ENCODE results near the gene SURF1. TPM values are rescaled to one million over a fixed set of nuclear protein-coding genes. Genes with fewer than 3 reads are reported as not detected.

SURF1 gene
- total RNA-seq, 1 donor from 2014 or later = 36.2 TPM

DNA sequence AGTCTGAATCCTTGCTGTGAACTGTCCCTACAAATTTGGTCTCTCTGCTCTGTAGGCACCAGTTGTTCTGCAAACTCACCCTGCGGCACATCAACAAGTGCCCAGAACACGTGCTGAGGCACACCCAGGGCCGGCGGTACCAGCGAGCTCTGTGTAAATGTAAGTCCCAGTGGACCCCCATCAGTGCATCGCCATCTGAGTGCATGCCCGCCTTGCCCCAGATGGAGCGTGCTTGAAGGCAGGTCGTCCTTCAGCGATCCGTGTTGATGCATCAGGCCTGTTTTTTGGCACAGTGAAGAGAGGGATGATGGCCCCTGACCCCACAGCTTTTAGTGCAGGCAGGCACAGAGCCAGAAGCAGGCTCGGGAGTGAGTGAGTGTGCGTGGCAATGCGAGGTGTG, 1.4 kb upstream of the SURF1 start:
- TF ChIP-seq, protein P1, sequence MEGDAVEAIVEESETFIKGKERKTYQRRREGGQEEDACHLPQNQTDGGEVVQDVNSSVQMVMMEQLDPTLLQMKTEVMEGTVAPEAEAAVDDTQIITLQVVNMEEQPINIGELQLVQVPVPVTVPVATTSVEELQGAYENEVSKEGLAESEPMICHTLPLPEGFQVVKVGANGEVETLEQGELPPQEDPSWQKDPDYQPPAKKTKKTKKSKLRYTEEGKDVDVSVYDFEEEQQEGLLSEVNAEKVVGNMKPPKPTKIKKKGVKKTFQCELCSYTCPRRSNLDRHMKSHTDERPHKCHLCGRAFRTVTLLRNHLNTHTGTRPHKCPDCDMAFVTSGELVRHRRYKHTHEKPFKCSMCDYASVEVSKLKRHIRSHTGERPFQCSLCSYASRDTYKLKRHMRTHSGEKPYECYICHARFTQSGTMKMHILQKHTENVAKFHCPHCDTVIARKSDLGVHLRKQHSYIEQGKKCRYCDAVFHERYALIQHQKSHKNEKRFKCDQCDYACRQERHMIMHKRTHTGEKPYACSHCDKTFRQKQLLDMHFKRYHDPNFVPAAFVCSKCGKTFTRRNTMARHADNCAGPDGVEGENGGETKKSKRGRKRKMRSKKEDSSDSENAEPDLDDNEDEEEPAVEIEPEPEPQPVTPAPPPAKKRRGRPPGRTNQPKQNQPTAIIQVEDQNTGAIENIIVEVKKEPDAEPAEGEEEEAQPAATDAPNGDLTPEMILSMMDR (IDR thresholded peaks at IDR 0.05) = no peak
- Mint-ChIP-seq H3K4me1 (ENCODE audit: unreplicated experiment) (peaks cover 31% of the 10 kb centered on the region), H3K36me3 (ENCODE audit: unreplicated experiment) (peaks cover 15% of the 10 kb centered on the region), H3K9me3 (ENCODE audit: unreplicated experiment) (no peaks in the 10 kb centered on the region), H3K27me3 (ENCODE audit: unreplicated experiment) (no peaks in the 10 kb centered on the region), H3K4me3 (ENCODE audit: unreplicated experiment) (peak overlapping the region; percentile 75), H3K27ac (ENCODE audit: unreplicated experiment) (peak overlapping the region; percentile 57)
- DNase-seq (ENCODE audit: extremely low spot score, unreplicated experiment) = no peak

DNA sequence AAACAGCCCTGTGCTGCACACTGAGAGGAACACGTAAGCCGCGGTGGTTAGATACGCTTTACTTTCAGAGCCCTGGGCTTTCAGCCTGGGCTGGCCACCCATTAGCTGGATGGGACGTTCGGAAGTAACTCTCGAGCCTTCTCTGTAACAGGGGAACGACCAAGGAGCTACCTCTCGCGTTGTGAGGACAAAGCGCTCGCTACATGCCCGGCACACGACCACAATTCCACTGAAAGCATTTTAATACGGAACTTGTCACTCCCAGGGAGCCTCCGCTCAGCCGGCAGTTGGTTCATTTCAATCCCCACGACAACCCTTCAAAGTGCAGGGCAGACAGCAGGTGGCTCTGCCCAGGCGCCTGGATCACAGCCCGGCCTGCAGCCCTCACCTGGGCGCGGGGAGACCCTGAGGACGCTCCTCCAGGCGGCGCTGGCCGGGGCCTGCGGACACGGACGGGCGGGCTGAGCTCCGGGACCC, 368 bp downstream of the SURF1 start:
- Mint-ChIP-seq H3K27me3 (ENCODE audit: unreplicated experiment) (no peaks in the 10 kb centered on the region), H3K9me3 (ENCODE audit: unreplicated experiment) (no peaks in the 10 kb centered on the region), H3K4me3 (ENCODE audit: unreplicated experiment) (peak overlapping the region; percentile 85), H3K4me1 (ENCODE audit: unreplicated experiment) (peaks cover 29% of the 10 kb centered on the region), H3K36me3 (ENCODE audit: unreplicated experiment) (peaks cover 16% of the 10 kb centered on the region), H3K27ac (ENCODE audit: unreplicated experiment) (peak overlapping the region; percentile 78)
- DNase-seq (ENCODE audit: extremely low spot score, unreplicated experiment) = no peak
- TF ChIP-seq, protein P1 (IDR thresholded peaks at IDR 0.05) = no peak

- no peaks in the 10 kb centered on the region for H3K27me3 Mint-ChIP-seq (ENCODE audit: unreplicated experiment)
- H3K36me3 Mint-ChIP-seq (ENCODE audit: unreplicated experiment) = peaks cover 26% of the 10 kb centered on the region
- H3K9me3 Mint-ChIP-seq (ENCODE audit: unreplicated experiment) = no peaks in the 10 kb centered on the region
- DNase-seq (ENCODE audit: extremely low spot score, unreplicated experiment) = no peak
- TF ChIP-seq, protein P1 (IDR thresholded peaks at IDR 0.05) = no peak
- H3K27ac Mint-ChIP-seq (ENCODE audit: unreplicated experiment) = no peak overlapping the region
- peak overlapping the region; percentile 85 for H3K4me3 Mint-ChIP-seq (ENCODE audit: unreplicated experiment)
- peaks cover 33% of the 10 kb centered on the region for H3K4me1 Mint-ChIP-seq (ENCODE audit: unreplicated experiment)
Observed at GRCh38 chr9:133354766-133355165, 1.5 kb downstream of the SURF1 start.

DNA sequence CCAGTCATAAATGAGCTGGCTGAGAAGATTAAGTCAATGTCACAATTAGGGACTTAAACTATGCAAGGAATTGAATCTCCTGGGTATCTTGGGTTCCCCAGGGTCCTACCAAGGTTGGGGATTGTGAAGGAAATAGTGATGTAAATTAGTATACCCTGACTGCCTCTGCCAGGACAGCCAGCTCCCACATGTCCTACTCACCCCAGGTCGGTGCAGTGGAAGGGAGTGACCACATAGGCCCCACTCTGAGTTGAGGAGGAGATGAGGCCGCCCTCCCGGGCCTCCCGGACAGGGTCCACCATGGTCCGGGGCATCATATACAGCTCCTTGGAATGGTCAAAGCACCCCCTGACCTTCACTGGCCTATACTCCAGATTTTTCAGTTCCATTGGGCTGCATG, 2.7 kb downstream of the SURF1 start:
- Mint-ChIP-seq H3K27me3 (ENCODE audit: unreplicated experiment) (no peaks in the 10 kb centered on the region), H3K27ac (ENCODE audit: unreplicated experiment) (no peak overlapping the region), H3K36me3 (ENCODE audit: unreplicated experiment) (peaks cover 36% of the 10 kb centered on the region), H3K4me1 (ENCODE audit: unreplicated experiment) (peaks cover 42% of the 10 kb centered on the region), H3K9me3 (ENCODE audit: unreplicated experiment) (no peaks in the 10 kb centered on the region), H3K4me3 (ENCODE audit: unreplicated experiment) (no peak overlapping the region)
- DNase-seq (ENCODE audit: extremely low spot score, unreplicated experiment) = no peak
- TF ChIP-seq, protein P1 (IDR thresholded peaks at IDR 0.05) = no peak

DNA sequence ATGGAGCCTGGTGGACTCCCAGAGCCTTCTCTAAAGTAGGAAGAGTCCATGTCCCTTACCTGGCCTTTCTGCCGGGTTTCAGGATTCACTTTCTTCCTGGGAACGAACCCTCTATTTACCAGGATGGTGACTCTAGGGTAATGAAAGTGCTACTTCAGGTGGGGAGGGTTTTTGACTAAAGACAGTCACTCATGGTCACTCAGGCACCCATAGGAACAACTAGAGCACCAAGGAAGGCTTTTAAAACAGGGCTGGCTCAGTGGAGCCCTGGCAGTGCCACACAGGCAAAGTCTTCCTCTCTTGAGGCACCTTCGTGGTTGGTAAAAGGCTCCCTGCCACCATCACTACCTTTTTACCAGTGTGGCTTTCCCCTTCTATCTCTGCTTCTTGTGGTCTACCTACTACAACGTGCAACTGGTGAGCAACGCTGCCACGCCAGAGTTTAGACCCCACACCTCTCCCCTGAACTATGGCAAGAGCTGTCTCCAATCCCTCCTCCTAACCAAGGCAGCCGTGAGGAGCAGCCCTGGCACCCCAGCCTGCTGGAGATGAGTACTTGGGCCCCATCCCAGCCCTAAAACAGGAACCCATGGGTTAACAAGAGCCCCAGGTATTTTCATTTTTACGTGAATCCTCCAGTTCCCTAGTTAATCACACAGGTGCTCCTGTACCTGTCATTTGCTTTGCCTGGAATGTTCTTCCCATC, 3.5 kb downstream of the SURF1 start:
- H3K4me3 Mint-ChIP-seq (ENCODE audit: unreplicated experiment) = no peak overlapping the region
- peaks cover 40% of the 10 kb centered on the region for H3K4me1 Mint-ChIP-seq (ENCODE audit: unreplicated experiment)
- TF ChIP-seq, protein P1 (IDR thresholded peaks at IDR 0.05) = no peak
- peaks cover 37% of the 10 kb centered on the region for H3K36me3 Mint-ChIP-seq (ENCODE audit: unreplicated experiment)
- H3K9me3 Mint-ChIP-seq (ENCODE audit: unreplicated experiment) = no peaks in the 10 kb centered on the region
- peak overlapping the region; percentile 47 for H3K27ac Mint-ChIP-seq (ENCODE audit: unreplicated experiment)
- no peak for DNase-seq (ENCODE audit: extremely low spot score, unreplicated experiment)
- H3K27me3 Mint-ChIP-seq (ENCODE audit: unreplicated experiment) = no peaks in the 10 kb centered on the region

All from osteocyte (in vitro differentiated cells).